T-helper 17 cell (primary cell): ENCODE measurements around the gene PPY. TPM values are rescaled to one million over a fixed set of nuclear protein-coding genes. Genes with fewer than 3 reads are reported as not detected.
"Not testable (repeated sequence)": the region's sequence is repeated elsewhere in the genome, so short reads cannot be mapped to it uniquely, and the experiment has no call there.

ENCODE experiments used
- ATAC-seq: fragments of 150-1000 bp; cut with Tn5 transposase; 2 replicates; pipeline ENCODE4 v1.10.0; 2021; ENCODE audit warnings: mild to moderate bottlenecking, moderate library complexity
- DNase-seq, 3 donors: peaks; one replicate each; pipeline versions ENCODE4 v3.0.0 to v3.0.0-alpha.2; 2020 to 2021
- H3K9me3 ChIP-seq: one replicate; pipeline ENCODE4 v1.7.0; 2013; ENCODE audit warnings: low read length, mild to moderate bottlenecking; ENCODE audit not compliant: control insufficient read depth, poor library complexity, severe bottlenecking
- H3K27ac Mint-ChIP-seq: one replicate; pipeline ENCODE4 v1.8.0; 2022; ENCODE audit warnings: mild to moderate bottlenecking, moderate library complexity, mixed read lengths
- H3K27me3 Mint-ChIP-seq: one replicate; pipeline ENCODE4 v1.8.0; 2022; ENCODE audit warnings: mixed read lengths
- H3K36me3 Mint-ChIP-seq: one replicate; pipeline ENCODE4 v1.8.0; 2022; ENCODE audit warnings: low read depth, mixed read lengths
- H3K4me1 Mint-ChIP-seq: one replicate; pipeline ENCODE4 v1.8.0; 2022; ENCODE audit warnings: mild to moderate bottlenecking, mixed read lengths
- H3K4me3 Mint-ChIP-seq: one replicate; pipeline ENCODE4 v1.8.0; 2022; ENCODE audit warnings: mild to moderate bottlenecking, moderate library complexity, mixed read lengths
- total RNA-seq, 4 donors: library from RNA in 2 of 4; stranded (reverse) in 2 of 4; gene quantifications; one replicate each; pipeline ENCODE4 v1.2.3 and lab custom pipeline; 2022 to 2026

Gene PPY
- total RNA-seq, 2 donors from 2014 or later: not detected

DNA sequence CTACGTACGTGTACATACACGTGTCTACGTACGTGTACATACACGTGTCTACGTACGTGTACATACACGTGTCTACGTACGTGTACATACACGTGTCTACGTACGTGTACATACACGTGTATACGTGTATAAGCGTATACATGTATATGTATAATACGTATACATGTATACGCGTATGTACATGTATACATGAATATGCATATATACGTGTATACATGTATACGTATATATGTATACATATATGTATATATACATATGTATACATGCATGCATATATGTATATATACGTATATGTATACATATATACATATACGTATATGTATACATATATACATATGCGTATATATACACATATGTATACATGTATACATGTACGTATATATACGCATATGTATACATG lies 33.6 kb upstream of the PPY start:
- Mint-ChIP-seq H3K27ac (no peak overlapping the region), H3K27me3 (peaks cover 27% of the 10 kb centered on the region), H3K4me3 (no peak overlapping the region), H3K36me3 (no peaks in the 10 kb centered on the region), H3K4me1 (peaks cover 2% of the 10 kb centered on the region)
- ATAC-seq: no peak
- no peak for DNase-seq
- H3K9me3 ChIP-seq: no peaks in the 10 kb centered on the region

DNA sequence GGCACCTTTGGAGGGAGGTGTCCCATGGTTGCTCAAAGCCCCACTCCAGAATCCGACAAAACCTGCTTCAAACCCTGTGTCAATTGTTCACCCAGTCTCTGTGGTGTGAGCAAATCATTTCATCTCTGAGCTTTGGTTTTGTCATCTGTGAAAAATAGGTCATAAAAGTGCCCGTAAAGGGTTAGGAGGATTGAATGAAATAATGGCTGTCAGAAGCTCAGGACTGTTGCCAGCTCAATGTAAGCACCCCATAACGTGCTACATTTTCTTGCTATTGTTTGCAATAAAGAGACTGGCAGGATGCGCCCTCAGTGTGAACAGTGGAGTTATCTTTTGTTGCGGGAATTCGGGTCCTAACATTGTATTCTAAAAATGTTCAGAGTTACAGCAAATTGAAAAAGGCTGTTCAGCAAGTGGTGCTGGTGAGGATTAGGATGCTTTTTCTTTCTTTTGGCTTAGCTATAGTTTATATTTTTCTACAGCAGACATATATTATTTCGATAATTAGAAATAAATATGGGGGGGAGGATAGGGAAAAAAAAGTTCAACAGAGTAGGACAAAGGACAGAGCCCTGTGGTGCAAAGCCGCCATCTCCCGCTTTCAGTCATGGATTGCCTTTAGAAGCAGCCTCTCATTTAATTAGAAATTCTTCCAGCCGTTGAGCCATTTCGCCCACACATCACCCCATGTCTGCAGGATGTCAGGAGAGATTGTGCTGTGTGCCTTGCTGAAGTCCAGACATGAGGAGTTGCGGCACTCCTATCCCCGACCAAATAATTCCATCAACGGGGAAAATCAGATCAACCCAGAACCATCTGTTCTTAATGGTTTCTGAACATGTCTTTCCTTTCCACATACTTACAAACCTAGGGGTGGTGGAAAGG lies 32.3 kb upstream of the PPY start:
- no peak for DNase-seq
- Mint-ChIP-seq H3K36me3 (no peaks in the 10 kb centered on the region), H3K27me3 (peaks cover 24% of the 10 kb centered on the region), H3K4me1 (peaks cover 2% of the 10 kb centered on the region), H3K27ac (no peak overlapping the region), H3K4me3 (no peak overlapping the region)
- ATAC-seq: no peak
- H3K9me3 ChIP-seq: no peaks in the 10 kb centered on the region

DNA sequence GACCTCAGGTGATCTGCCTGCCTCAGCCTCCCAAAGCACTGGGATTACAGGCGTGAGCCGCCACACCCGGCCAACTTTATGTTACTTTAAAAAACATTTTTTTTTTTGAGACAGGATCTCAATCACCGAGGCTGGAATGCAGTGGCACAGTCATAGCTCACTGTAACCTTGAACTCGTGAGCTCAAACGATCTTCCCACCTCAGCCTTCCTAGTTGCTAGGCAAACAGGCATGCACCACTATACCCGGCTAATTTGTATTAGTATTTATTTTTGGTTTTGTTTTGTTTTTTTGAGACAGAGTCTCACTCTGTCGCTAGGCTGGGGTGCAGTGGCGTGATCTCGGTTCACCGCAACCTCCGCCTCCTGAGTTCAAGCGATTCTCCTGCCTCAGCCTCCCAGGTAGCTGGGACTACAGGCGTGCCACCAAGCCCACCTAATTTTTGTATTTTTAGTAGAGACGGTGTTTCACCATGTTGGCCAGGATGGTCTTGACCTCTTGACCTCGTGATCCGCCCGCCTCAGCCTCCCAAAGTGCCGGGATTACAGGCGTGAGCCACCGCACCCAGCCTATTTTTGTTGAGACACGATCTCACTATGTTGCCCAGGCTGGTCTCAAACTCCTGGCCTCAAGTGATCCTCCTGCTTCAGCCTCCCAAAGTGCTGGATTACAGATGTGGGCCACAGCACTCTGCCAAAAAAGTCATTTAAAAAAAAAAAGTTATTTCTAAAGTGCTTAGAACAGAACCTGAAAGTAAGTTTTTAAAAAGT lies 30.4 kb upstream of the PPY start:
- not testable (repeated sequence) for DNase-seq, H3K36me3 Mint-ChIP-seq, H3K4me3 Mint-ChIP-seq, H3K27ac Mint-ChIP-seq, ATAC-seq, H3K4me1 Mint-ChIP-seq, H3K9me3 ChIP-seq
- H3K27me3 Mint-ChIP-seq: peaks cover 12% of the 10 kb centered on the region

DNA sequence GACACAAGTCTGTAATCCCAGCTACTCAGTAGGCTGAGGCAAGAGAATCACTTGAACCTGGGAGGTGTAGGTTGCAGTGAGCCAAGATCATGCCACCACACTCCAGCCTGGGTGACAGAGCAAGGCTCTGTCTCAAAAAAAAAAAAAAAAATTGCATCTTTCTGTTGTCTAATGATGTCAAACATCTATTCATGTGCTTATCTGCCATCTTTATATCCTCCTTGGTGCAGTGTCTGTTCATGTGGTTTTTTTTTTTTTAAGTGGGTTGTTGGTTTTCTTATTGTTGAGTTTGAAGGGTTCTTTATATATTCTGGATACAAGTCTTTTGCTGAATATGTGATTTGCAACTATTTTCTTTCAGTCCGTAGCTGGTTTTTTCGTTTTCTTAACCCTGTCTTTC lies 29.2 kb upstream of the PPY start:
- not testable (repeated sequence) for H3K4me3 Mint-ChIP-seq, H3K36me3 Mint-ChIP-seq, DNase-seq, H3K27ac Mint-ChIP-seq, H3K4me1 Mint-ChIP-seq, H3K9me3 ChIP-seq
- peaks cover 20% of the 10 kb centered on the region for H3K27me3 Mint-ChIP-seq
- ATAC-seq: peak; percentile 62

DNA sequence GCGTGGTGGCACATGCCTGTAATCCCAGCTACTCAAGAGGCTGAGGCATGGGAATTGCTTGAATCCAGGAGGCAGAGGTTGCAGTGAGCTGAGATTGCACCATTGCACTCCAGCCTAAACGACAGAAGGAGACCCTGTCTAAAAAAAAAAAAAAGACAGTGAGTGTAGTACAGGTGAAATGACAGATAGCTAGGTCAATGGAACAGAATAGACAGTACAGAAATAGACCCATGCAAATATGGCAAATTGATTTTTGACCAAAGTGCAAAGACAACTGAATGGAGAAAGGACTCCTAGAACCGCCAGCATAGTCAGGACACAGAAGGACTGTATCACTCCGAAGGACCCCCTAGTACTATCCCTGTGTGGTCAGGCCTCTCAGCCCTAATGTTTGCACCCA lies 28.1 kb upstream of the PPY start:
- DNase-seq (no peak), ATAC-seq (no peak)
- H3K4me3 Mint-ChIP-seq: no peak overlapping the region
- no peaks in the 10 kb centered on the region for H3K9me3 ChIP-seq
- H3K27me3 Mint-ChIP-seq: peaks cover 26% of the 10 kb centered on the region
- H3K4me1 Mint-ChIP-seq: peaks cover 2% of the 10 kb centered on the region
- no peak overlapping the region for H3K27ac Mint-ChIP-seq
- no peaks in the 10 kb centered on the region for H3K36me3 Mint-ChIP-seq

DNA sequence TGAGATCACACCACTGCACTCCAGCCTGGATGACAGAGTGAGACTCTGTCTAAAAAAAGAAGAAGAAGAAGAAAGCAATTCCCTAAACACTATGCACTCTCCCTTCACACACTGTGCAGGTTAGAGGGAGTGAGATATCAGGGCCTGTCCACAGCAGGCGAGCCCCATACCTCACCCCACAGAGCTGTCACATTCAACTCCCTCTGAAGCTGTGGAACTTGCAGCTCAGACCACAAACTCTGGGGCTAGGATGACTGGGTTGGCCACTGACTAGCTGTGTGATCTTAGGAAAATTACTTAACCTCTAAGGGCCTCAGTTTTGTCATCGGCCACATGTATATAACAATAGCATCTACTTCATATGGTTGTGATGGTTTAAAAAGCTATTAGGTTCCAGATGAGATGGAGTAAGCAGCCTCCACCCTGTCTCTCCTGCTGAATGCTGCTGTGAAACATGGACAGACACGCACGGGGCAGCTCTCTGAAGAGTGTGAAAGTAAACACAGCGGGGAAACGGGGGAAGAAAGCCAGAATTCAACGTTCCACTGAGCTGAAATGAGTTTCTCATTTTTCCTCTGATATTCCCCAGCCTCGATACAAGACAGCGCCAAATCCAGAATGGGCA lies 25.1 kb upstream of the PPY start:
- Mint-ChIP-seq H3K36me3 (no peaks in the 10 kb centered on the region), H3K27me3 (peaks cover 34% of the 10 kb centered on the region), H3K27ac (no peak overlapping the region), H3K4me1 (peaks cover 2% of the 10 kb centered on the region), H3K4me3 (no peak overlapping the region)
- H3K9me3 ChIP-seq: no peaks in the 10 kb centered on the region
- DNase-seq: no peak
- ATAC-seq: no peak

DNA sequence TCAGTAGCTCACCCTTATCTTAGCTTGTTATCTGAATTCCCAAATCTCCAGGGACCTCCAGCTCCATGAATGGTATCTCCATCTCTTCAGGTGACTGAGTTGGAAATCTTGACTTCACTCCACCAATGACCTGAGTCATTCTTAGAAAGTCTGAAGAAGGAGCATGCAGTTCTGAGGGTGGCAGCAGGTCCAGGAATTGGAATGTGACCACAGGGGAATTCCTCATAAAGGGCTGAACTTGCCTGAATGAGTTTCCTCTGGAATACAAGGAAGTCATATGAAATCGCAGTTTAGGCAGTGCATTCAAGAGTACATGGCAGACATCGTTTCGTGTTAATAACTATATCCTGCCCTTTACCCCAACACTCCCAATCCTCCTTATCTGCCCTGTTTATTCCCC lies 24.0 kb upstream of the PPY start:
- H3K4me3 Mint-ChIP-seq: no peak overlapping the region
- H3K27me3 Mint-ChIP-seq: peaks cover 45% of the 10 kb centered on the region
- no peaks in the 10 kb centered on the region for H3K9me3 ChIP-seq
- H3K36me3 Mint-ChIP-seq: peaks cover 4% of the 10 kb centered on the region
- peaks cover 2% of the 10 kb centered on the region for H3K4me1 Mint-ChIP-seq
- DNase-seq (no peak), ATAC-seq (no peak)
- no peak overlapping the region for H3K27ac Mint-ChIP-seq

DNA sequence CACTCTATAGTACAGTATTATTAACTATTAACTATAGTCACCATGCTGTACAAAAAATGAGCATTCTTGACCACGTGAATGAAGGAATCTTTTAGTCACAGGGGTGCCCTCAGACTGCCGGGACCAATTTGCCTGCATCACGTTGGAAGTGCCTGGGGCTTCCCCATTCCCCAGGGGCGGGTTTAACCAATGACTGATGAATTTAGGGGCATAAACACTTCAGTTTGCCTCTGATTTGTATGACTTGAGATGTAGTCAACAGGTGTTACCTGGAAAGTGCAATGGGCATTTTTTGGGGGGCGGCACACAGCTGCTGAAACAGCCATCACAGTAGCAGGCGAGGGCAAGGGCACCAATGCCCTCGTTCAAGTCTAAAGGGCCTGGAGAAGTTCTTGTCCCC lies 20.2 kb upstream of the PPY start:
- Mint-ChIP-seq H3K27me3 (peaks cover 46% of the 10 kb centered on the region), H3K4me1 (peaks cover 2% of the 10 kb centered on the region), H3K4me3 (no peak overlapping the region), H3K36me3 (peaks cover 4% of the 10 kb centered on the region), H3K27ac (peak overlapping the region; percentile 78)
- ATAC-seq (no peak), DNase-seq (no peak)
- H3K9me3 ChIP-seq: no peaks in the 10 kb centered on the region

DNA sequence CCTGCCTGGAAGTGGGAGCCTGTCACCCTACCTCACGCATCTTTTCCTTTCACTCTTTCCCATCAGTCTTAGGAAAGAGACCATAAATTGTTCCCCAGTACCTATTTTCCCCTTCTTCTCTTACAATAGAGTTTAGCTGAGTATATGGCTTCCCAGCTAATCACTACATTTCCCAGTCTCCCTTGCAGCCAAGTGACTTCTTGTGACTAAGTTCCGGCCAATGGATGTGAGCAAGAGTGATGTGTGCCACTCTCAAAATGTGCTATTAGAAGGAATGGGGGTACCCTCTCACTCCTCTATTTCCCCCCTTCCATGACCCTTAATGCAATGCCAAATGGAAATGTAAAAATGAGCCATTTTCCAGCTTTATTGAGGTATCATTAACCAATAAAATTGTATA lies 19.7 kb upstream of the PPY start:
- no peak for DNase-seq
- H3K9me3 ChIP-seq: no peaks in the 10 kb centered on the region
- no peak for ATAC-seq
- Mint-ChIP-seq H3K4me1 (peaks cover 2% of the 10 kb centered on the region), H3K4me3 (no peak overlapping the region), H3K27ac (no peak overlapping the region), H3K27me3 (peaks cover 43% of the 10 kb centered on the region), H3K36me3 (peaks cover 4% of the 10 kb centered on the region)

DNA sequence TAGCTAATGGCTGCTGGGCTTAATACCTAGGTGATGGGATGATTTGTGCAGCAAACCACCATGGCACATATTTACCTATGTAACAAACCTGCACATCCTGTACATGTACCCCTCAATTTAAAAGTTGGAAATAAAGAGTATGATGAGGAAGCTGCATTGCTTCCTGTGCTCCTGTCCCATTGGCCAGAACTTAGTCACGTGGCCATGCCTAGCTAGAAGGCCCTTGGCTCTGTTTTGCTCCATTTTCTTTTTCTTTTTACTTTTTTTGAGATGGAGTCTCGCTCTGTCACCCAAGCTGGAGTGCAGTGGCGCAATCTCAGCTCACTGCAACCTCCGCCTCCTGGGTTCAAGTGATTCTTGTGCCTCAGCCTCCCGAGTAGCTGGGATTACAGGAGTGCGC lies 19.0 kb upstream of the PPY start:
- H3K9me3 ChIP-seq, H3K4me3 Mint-ChIP-seq, ATAC-seq, H3K27ac Mint-ChIP-seq, H3K36me3 Mint-ChIP-seq, DNase-seq, H3K4me1 Mint-ChIP-seq: not testable (repeated sequence)
- H3K27me3 Mint-ChIP-seq: peaks cover 37% of the 10 kb centered on the region

DNA sequence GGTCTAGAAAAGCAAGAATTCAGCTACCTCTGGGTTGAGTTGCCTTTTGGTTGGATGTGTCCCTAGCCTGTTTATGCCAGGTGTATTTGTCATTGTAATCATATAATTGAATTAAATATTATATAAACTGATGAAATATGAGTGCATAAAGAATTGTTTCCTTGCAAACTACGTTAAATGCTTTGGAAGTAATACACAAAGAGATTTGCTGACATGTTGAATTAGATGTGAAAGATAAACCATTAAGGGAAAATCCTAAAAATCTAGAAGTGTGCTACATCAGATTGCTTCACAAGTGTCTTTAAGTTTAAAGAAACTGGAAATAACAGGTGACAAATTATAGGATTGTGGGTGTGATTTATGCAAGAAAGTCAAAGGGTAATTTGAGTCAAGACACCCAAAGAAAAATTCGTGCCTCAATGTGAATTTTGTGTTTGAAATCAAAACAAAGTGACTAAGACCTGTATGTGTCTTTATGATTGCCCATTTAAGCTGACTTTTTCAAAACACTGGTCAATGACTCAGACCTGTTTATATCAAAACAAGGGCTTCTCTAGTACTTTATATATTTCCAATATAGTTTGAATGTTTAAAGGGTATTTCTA lies 16.6 kb upstream of the PPY start:
- no peak for ATAC-seq
- no peaks in the 10 kb centered on the region for H3K9me3 ChIP-seq
- peaks cover 4% of the 10 kb centered on the region for H3K36me3 Mint-ChIP-seq

DNA sequence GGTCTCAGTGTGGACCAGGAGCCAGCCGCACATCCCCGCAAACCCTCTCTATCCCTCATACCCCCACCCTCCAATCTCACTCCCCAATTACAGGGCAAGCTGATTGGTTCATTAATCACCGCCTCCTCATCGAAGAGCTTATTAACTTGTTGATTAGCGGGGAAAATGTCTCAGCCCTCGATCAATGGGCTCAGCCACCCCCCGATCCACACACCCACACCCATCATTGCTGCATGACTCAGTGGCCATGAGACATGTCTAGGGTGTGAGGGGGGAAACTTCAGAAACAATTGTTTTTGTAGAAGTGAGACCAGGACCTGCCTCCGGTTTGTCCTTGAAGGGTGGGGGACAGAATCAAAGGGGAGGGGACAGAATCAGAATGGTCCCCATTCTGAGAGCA lies 13.9 kb upstream of the PPY start:
- H3K9me3 ChIP-seq: no peaks in the 10 kb centered on the region
- Mint-ChIP-seq H3K4me3 (no peak overlapping the region), H3K4me1 (peaks cover 2% of the 10 kb centered on the region), H3K27me3 (peaks cover 47% of the 10 kb centered on the region), H3K36me3 (peaks cover 4% of the 10 kb centered on the region), H3K27ac (no peak overlapping the region)
- ATAC-seq (no peak), DNase-seq (no peak)

More for the DNA sequence above, 16.6 kb upstream of the PPY start:
- DNase-seq: no peak
- H3K4me3 Mint-ChIP-seq: no peak overlapping the region
- H3K4me1 Mint-ChIP-seq: no peaks in the 10 kb centered on the region
- no peak overlapping the region for H3K27ac Mint-ChIP-seq
- H3K27me3 Mint-ChIP-seq: peaks cover 48% of the 10 kb centered on the region

DNA sequence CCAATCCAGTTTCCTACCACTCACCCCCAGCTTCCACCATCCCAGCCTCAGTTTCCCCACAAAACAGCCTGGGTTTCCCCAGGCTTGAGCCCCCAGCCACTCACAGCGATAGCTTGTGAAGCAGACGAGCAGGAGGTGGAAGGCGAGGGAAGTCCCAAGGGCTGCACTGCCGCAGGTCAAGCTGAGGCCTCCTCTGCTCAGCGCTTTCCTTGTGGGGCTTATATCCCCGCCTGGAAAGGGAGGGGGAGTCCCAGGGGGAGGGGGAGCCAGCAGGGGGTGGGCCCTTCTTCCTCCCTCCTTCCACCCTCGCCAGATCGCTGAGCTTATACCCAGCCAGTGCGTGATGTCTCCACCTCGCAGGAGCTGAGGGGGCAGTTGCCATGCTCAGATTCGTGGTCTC lies 11.5 kb upstream of the PPY start, which contains the start of gene PYY:
Gene PYY (minus strand): TSS at position 195 of the 400 bp plus-strand sequence. CDS start 457 bp downstream, outside the sequence.
- no peaks in the 10 kb centered on the region for H3K9me3 ChIP-seq
- H3K4me1 Mint-ChIP-seq: peaks cover 2% of the 10 kb centered on the region
- no peak within 1 kb of the TSS for H3K27ac Mint-ChIP-seq
- ATAC-seq (no peak), DNase-seq (no peak)
- H3K27me3 Mint-ChIP-seq: peaks cover 62% of the 10 kb centered on the region
- peak within 1 kb of the TSS; percentile 25 for H3K4me3 Mint-ChIP-seq
- peaks cover 6% of the 10 kb centered on the region for H3K36me3 Mint-ChIP-seq
